Thoracic aorta (tissue), 2 donors: ENCODE results near the gene CDH23. TPM values are rescaled to one million over a fixed set of nuclear protein-coding genes. Genes with fewer than 3 reads are reported as not detected.

ENCODE experiments used
- ATAC-seq: fragments of 150-250 bp; one replicate; pipeline ENCODE4 v1.8.0; 2017; ENCODE audit warnings: low read depth; ENCODE audit not compliant: insufficient number of reproducible peaks, low FRiP score
- DNase-seq: peaks from one replicate; pipeline ENCODE4 v3.0.0-alpha.2; 2020; ENCODE audit warnings: low spot score
- H3K27ac ChIP-seq, 2 donors: fragments of 200-600 bp; sonication (generic); 1 replicate in 1 of 2; 2 replicates in 1 of 2; pipeline ENCODE4 v1.5.1; 2016; ENCODE audit warnings: mild to moderate bottlenecking in 2 of 2, moderate library complexity in 2 of 2
- H3K27me3 ChIP-seq: fragments of 200-600 bp; sonication (generic); replicated peaks from 2 replicates; pipeline ENCODE4 v1.6.0; 2016; ENCODE audit warnings: mild to moderate bottlenecking; ENCODE audit not compliant: insufficient read depth
- H3K36me3 ChIP-seq: fragments of 200-600 bp; sonication (generic); one replicate; pipeline ENCODE4 v1.5.1; 2016
- H3K4me1 ChIP-seq, 2 donors: fragments of 200-600 bp; sonication (generic); 1 replicate in 1 of 2; 2 replicates in 1 of 2; pipeline versions ENCODE4 v1.5.1 to v1.6.0; 2016; ENCODE audit warnings: low read depth in 2 of 2, mild to moderate bottlenecking in 1 of 2; ENCODE audit not compliant: control insufficient read depth in 1 of 2
- H3K4me3 ChIP-seq: fragments of 200-600 bp; sonication (generic); 2 replicates; pipeline ENCODE4 v1.5.1; 2016; ENCODE audit warnings: mild to moderate bottlenecking
- H3K9me3 ChIP-seq: fragments of 200-600 bp; sonication (generic); 2 replicates; pipeline ENCODE4 v1.5.1; 2016
- total RNA-seq, 2 donors: library from RNA; depleted of rRNA; stranded (reverse); fragments of >200 nt; gene quantifications; one replicate each; pipeline versions ENCODE4 v1.1.0 to v1.2.3, GENCODE V29; 2016
- TF ChIP-seq, protein P1 (sequence below): fragments of 200-600 bp; sonication (generic); IDR thresholded peaks from one replicate; pipeline ENCODE4 v1.5.1; 2019; ENCODE audit warnings: antibody characterized with exemption

The CDH23 gene
- total RNA-seq, 2 donors from 2014 or later = 10.6 to 10.8 TPM

DNA sequence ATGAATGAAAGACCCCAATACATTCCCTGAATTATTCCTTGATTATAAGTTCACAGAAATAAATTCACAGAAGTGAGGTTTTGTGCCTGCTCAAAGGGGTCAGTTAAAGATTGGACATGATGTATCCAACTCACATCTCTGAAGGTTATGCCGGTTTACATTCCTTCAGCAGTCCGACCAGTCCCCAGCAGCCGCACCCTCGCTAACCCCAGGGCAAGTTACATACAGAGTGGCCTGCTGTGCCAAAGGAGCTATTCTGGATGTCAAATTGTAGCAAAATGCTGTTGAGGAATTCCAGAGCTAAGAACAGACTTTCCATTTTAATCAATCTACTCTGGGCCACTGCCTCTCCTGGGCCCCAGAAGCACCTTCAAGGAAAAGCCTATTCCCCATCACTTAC, 434.0 kb downstream of the CDH23 start:
- no peak for DNase-seq
- Histone ChIP-seq H3K27me3 (no peaks in the 10 kb centered on the region), H3K9me3 (no peaks in the 10 kb centered on the region), H3K4me3 (no peak overlapping the region), H3K4me1 (peaks cover 4 to 9% of the 10 kb centered on the region in 2 donors), H3K27ac (no peak overlapping the region), H3K36me3 (peaks cover 63% of the 10 kb centered on the region)
- TF ChIP-seq, protein P1, sequence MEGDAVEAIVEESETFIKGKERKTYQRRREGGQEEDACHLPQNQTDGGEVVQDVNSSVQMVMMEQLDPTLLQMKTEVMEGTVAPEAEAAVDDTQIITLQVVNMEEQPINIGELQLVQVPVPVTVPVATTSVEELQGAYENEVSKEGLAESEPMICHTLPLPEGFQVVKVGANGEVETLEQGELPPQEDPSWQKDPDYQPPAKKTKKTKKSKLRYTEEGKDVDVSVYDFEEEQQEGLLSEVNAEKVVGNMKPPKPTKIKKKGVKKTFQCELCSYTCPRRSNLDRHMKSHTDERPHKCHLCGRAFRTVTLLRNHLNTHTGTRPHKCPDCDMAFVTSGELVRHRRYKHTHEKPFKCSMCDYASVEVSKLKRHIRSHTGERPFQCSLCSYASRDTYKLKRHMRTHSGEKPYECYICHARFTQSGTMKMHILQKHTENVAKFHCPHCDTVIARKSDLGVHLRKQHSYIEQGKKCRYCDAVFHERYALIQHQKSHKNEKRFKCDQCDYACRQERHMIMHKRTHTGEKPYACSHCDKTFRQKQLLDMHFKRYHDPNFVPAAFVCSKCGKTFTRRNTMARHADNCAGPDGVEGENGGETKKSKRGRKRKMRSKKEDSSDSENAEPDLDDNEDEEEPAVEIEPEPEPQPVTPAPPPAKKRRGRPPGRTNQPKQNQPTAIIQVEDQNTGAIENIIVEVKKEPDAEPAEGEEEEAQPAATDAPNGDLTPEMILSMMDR = no peak
- ATAC-seq = no peak

DNA sequence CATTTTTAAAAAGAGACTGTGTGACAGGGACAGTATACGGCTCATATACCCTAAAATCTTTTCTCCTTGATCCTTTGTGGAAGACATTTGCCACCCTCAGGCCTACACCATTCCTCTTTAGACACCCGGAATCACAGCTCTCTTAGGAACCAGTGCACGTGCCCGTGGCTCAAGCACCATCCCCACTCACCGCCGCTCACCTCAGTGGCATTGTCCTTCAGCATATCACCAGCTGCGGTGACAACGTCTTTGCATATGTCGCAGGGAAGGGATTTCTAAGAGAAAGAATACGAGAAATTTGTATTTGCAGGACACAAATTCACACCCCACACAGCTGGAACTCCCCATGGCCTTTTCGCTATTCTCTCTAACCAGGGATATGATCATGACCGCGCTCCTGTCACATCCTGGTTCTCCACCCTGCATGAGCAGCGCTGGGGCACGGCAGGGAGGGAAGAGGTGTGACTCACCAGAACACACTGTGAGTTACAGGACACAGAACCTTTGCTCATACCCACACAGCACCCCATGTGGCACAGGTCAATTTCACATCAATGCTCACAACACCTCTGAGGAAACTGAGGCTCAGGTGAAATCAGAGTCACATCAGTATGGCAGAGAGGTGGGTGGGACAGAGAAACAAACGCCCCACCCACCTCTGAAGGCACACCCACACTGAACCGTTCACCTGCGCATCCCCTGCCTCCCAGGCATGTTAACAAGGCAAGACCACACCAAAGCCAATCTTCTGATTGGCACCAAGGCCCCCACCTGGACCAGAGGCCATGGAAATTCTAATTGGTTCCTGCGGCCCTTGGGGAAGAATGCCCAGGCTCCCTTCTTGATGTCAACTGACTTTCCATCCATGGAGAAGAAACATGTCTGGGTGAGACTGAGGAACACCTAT, 435.2 kb downstream of the CDH23 start:
- Histone ChIP-seq H3K36me3 (peaks cover 51% of the 10 kb centered on the region), H3K4me1 (peaks cover 11 to 21% of the 10 kb centered on the region in 2 donors), H3K27ac (no peak overlapping the region), H3K4me3 (no peak overlapping the region), H3K27me3 (no peaks in the 10 kb centered on the region), H3K9me3 (no peaks in the 10 kb centered on the region)
- DNase-seq = no peak
- no peak for ATAC-seq
- TF ChIP-seq, protein P1 = no peak

DNA sequence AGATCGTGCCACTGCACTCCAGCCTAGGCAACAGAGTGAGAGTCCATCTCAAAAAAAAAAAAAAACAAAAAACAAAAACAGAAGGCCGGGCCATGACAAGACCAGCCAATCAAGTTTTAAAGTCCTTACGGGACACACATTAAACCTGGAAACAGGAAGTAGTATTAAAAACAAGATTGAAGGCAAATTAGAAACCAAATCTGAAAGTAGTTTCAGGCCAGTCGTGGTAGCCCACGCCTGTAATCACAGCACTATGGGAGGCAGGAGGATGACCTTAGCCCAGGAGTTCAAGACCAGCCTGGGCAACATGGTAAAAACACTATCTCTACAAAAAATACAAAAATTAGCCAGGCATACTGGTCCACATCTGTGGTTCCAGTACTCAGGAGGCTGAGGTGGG, 436.2 kb downstream of the CDH23 start:
- ATAC-seq = no peak
- H3K27me3 ChIP-seq = no peaks in the 10 kb centered on the region
- DNase-seq = no peak
- no peak overlapping the region for H3K4me3 ChIP-seq
- no peaks in the 10 kb centered on the region for H3K9me3 ChIP-seq
- TF ChIP-seq, protein P1 = no peak
- H3K36me3 ChIP-seq = peaks cover 45% of the 10 kb centered on the region
- H3K4me1 ChIP-seq = peaks cover 21 to 32% of the 10 kb centered on the region in 2 donors
- no peak overlapping the region for H3K27ac ChIP-seq

DNA sequence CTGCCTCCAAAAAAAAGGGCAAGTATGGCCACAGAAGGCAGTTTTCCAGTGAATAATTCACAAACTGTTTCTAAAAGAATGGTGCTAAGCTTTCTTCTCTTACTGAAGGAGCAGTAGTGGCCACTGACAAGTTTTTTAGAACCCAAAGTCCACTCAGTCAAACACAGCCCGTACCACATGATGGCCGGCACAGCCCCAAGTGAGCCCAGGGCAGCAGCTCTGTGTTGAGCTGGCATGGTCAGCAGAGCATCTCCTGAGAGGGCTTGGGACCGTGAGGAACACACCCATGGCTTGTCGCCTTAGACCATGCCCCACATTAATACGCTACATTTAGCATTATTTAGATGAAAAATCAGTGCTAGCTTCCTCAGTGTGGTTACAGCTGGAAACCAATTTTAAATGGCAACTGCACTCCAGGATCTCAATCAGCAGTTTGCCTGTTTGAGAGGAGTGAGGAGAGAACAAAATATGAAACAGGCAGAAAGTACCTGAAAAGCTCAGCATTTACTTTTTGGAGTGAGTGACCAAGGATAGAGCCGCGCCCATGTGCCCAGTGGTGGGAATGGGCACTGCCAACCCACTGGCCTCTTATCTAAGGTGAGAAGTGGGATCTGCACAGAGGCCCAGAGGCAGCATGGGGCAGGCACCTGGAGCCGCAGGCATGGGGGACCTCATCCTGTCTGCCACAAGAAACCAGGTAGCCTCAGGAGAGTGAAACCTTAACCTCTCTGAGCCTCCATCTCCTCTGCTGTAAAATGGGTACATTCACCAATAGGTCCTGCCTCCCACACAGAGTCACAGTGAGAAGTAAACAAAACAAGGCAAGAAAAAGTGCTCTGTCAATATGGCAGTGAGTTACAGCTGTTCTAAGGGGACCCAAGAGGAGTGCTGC, 437.0 kb downstream of the CDH23 start:
- H3K4me1 ChIP-seq = peaks cover 24 to 39% of the 10 kb centered on the region in 2 donors
- TF ChIP-seq, protein P1 = no peak
- no peaks in the 10 kb centered on the region for H3K27me3 ChIP-seq
- no peak overlapping the region for H3K4me3 ChIP-seq
- H3K36me3 ChIP-seq = peaks cover 38% of the 10 kb centered on the region
- H3K9me3 ChIP-seq = no peaks in the 10 kb centered on the region
- ATAC-seq = no peak
- no peak overlapping the region for H3K27ac ChIP-seq
- no peak for DNase-seq

DNA sequence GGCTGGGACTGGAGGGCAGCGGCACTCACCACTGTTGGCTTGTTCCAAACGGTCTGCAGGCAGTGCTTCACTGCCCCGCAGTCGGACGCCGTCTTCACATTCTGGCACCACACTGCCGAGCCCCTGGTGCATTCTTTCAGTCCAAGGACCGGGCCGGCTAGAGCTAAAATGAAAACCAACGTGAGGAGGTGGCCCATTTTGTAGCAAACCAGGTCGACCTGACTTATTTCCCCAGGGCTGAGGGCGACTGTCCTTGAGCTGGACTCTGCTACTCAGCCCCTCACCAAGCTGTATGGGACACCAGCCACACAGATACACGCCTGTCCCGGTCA, 437.6 kb downstream of the CDH23 start:
- H3K9me3 ChIP-seq = no peaks in the 10 kb centered on the region
- peaks cover 32% of the 10 kb centered on the region for H3K36me3 ChIP-seq
- H3K27me3 ChIP-seq = no peaks in the 10 kb centered on the region
- H3K27ac ChIP-seq = no peak overlapping the region
- no peak overlapping the region for H3K4me3 ChIP-seq
- TF ChIP-seq, protein P1 = no peak
- no peak for DNase-seq
- ATAC-seq = no peak
- peaks cover 24 to 45% of the 10 kb centered on the region in 2 donors for H3K4me1 ChIP-seq
